8988T (cell line): ENCODE measurements around the gene DLK2.
"Not testable (repeated sequence)": the region's sequence is repeated elsewhere in the genome, so short reads cannot be mapped to it uniquely, and the experiment has no call there.

Experiments
- DNase-seq: peaks from one replicate; pipeline ENCODE4 v3.0.0; 2011

DLK2 gene

GRCh38 chr6:43481075-43481474, 25.7 kb upstream of the DLK2 start:
- no peak for DNase-seq

GRCh38 chr6:43478008-43478372, 22.6 kb upstream of the DLK2 start:
- no peak for DNase-seq

GRCh38 chr6:43477235-43478007, 22.1 kb upstream of the DLK2 start, which contains the start of gene TJAP1:
Gene TJAP1, plus strand, starts transcription at chr6:43477570. Its CDS starts 21,432 bp downstream, at chr6:43499002.
- DNase-seq, result peak; percentile 87

GRCh38 chr6:43476746-43477145, 21.4 kb upstream of the DLK2 start:
- DNase-seq, result no peak

- DNase-seq, result no peak
Observed at GRCh38 chr6:43475516-43475915, 20.2 kb upstream of the DLK2 start.

- DNase-seq, result no peak
Observed at GRCh38 chr6:43472515-43472914, 17.2 kb upstream of the DLK2 start.

- DNase-seq, result no peak
Observed at GRCh38 chr6:43471399-43471798, 16.1 kb upstream of the DLK2 start.

GRCh38 chr6:43469947-43470346, 14.6 kb upstream of the DLK2 start:
- no peak for DNase-seq

- DNase-seq, result no peak
Observed at GRCh38 chr6:43468748-43469681, 13.7 kb upstream of the DLK2 start.

GRCh38 chr6:43468240-43468639, 12.9 kb upstream of the DLK2 start:
- no peak for DNase-seq

GRCh38 chr6:43467752-43468151, 12.4 kb upstream of the DLK2 start:
- DNase-seq, result no peak

GRCh38 chr6:43467265-43467664, 11.9 kb upstream of the DLK2 start:
- DNase-seq, result not testable (repeated sequence)

GRCh38 chr6:43465948-43466347, 10.6 kb upstream of the DLK2 start:
- no peak for DNase-seq

GRCh38 chr6:43464337-43464736, 9.0 kb upstream of the DLK2 start:
- DNase-seq, result no peak

- no peak for DNase-seq
Observed at GRCh38 chr6:43461936-43462335, 6.6 kb upstream of the DLK2 start.

- no peak for DNase-seq
Observed at GRCh38 chr6:43460032-43460431, 4.7 kb upstream of the DLK2 start.

- DNase-seq, result no peak
Observed at GRCh38 chr6:43459535-43459934, 4.2 kb upstream of the DLK2 start.

GRCh38 chr6:43458154-43458553, 2.8 kb upstream of the DLK2 start:
- DNase-seq, result not testable (repeated sequence)

- no peak for DNase-seq
Observed at GRCh38 chr6:43457643-43458042, 2.3 kb upstream of the DLK2 start.

- peak; percentile 93 for DNase-seq
Observed at GRCh38 chr6:43454696-43455530, 435 bp downstream of the DLK2 start.

- no peak for DNase-seq
Observed at GRCh38 chr6:43454290-43454695, 1.1 kb downstream of the DLK2 start.

- DNase-seq, result no peak
Observed at GRCh38 chr6:43453831-43454230, 1.5 kb downstream of the DLK2 start.

GRCh38 chr6:43452896-43453295, 2.5 kb downstream of the DLK2 start:
- no peak for DNase-seq
